Inferior parietal cortex (tissue), 1 donor: ENCODE results near the gene JPH2.

ENCODE experiments used
- DNase-seq: peaks from one replicate; pipeline ENCODE4 v3.0.0-alpha.2; 2016; ENCODE audit errors: extremely low spot score

Gene JPH2

GRCh38 chr20:44125332-44126127 lies 61.5 kb downstream of the JPH2 start:
- DNase-seq = no peak

GRCh38 chr20:44123874-44124535 lies 63.0 kb downstream of the JPH2 start:
- no peak for DNase-seq

GRCh38 chr20:44123251-44123650 lies 63.7 kb downstream of the JPH2 start:
- no peak for DNase-seq

DNA sequence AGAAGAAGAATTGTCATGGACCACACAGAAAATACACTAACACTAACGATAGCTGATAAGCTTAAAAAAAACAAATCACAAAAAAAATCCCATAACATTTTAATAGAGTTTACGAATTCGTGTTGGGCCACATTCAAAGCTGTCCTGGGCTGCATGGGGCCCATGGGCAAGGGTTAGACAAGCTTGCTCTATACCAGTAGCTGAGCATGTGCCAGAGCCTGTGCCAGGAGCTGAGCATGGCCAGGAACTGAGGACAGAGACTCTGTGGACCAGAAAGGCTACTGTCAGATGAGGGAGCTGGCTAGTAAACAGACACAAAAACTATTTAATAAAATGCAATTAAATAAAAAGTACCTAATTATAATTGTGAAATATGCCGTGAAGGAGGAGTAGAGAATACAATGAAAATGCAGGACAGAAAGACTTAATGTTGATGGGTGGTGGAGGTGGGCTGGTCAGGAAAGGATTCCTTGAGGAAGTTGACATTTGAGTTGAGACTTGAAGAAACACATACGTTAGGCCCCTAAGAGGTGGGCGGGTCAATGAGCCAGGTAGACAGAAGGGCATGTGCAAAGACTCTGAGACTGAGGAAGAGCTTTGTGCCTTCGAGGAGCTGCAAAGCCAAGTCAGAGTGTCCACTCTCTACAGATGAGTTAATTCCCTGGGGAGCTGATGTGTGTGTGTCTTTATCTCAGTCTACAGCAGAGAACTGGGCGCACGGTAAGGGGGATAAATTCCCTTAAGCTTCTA lies 66.1 kb downstream of the JPH2 start:
- no peak for DNase-seq

DNA sequence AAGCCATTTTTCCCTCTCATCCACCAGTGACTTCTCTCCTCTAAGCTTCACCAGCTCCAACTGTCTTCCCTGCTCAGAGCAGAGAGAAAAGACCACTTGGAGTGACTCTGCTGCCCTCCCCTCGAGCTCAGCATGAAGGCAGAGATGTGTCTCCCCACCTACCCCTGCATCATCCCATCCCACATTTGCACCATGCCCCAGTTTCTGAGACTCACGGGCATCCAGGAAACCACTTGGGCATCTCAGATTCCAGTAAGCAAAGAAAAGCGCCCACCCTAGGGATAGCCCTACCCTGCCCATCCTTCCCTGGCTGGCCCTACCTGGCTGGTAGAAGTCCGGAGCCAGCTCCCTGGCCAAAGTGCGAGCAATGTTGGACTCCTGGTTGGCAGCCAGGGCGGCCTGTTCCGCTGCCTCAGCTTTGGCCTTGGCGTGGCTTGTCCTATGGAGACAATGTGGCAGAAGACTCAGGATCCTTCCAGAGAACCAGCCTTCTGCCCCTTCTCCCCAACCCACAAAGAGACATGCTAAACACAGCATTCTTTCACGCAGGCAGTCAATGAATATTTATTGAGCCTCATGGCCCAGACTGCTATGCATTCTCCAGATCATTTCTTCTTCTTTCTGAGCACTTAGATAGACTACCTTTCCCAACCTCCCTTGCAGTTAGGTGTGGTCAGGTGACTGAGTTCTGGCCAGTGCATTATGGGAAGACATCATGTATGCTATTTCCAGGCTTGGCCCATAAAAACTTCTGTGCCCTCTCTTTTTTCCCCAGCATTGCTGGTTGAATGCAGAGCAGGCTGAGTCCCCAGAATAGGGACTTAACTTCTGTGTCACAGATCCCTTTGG lies 68.6 kb downstream of the JPH2 start:
- DNase-seq = no peak

DNA sequence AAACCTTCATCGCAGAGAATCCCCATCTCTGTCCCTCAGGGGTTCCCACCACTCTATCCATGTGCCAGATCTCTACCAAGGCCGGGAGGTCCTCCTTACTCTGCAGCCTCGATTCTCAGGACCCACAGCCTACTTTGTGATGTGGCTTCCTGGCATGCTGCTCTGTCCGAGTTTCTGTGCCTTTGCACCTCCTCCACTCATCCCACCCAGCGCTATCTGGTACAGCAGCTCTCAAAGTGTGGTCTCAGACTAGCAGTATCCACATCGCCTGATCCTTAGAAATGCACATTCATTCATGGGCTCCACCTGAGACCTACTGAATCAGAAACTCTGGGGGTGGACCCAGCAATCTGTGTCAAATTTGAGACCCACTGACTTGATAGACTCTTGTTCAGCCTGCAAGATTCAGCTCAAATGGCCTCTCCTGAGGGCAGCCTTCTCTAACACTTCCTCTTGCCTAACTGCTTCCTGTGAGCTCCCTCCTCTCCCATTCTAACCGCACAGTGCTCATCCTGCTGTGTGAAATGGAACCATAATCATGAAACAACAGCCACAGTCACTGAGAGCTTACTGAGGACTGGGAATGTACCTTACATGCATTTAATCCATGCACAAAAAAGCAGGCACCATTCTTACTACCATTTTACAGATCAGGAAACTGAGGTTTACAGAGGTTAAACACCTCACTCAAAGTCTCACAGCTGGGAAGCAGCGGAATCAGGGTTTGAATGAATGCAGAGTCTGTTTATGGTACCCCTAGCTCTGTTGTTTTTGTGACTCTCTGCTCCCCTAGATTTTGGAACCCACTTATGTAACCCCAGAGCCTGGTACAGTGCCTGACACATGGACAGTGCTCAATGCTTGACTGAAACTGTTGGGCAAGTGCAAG lies 69.4 kb downstream of the JPH2 start:
- DNase-seq = no peak

GRCh38 chr20:44115762-44116644 lies 71.0 kb downstream of the JPH2 start:
- DNase-seq = no peak

GRCh38 chr20:44115181-44115580 lies 71.8 kb downstream of the JPH2 start:
- DNase-seq = no peak

- no peak for DNase-seq
Observed at GRCh38 chr20:44113618-44114376, 73.2 kb downstream of the JPH2 start.

DNA sequence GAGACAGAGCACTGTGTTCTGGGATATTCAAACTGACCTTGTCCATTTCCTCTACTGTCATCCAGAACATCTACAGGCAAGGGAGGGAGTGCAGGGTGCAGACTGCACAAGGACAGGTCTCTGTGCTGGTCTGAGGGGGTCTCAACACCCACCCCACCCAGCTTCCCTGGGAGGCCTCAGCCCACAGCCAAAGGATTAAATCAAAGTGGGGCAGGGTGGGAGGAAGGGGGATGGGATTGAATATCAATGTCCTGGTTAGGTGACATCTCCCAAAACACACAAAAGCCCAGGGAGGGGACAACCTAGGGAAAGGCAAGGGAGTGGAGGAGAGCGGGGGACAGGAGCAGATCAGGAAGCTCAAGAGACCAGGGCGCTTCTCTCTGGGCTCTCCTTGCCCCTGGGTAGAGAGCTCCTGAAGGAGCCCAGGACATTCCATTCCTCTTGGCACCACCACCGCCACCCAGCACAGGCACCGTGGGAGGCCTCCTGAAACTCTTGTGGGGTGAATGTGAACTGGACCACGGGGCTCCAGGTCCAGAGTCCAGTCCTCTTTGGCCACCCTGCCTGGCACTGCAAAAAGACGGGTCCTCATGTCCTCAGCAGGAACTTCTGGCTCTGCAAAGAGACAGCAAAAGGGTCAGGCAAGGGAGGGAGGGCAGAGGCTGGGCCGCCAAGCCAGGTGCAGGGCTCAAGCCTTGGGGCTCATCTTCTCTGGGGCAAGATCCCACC lies 73.9 kb downstream of the JPH2 start:
- DNase-seq = no peak

DNA sequence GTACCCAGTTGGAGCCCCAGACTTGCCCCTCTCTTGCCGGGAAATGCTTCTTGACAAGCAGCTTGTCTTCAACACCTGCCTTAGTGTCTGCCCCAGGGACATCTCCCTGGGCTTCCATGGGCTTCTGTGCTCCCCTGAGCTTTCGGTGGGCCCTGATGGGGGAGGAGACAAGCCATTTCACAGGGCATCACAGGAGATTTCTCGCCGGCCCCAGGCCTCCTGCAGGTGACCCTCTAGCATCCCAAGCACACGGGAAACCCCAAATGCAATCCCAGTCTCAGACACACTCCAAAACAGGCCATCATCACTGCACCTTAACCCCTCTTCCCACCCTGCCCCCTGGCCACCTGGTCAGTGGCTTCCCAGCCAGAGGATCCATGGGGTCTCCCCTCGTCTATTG lies 74.5 kb downstream of the JPH2 start:
- no peak for DNase-seq

DNA sequence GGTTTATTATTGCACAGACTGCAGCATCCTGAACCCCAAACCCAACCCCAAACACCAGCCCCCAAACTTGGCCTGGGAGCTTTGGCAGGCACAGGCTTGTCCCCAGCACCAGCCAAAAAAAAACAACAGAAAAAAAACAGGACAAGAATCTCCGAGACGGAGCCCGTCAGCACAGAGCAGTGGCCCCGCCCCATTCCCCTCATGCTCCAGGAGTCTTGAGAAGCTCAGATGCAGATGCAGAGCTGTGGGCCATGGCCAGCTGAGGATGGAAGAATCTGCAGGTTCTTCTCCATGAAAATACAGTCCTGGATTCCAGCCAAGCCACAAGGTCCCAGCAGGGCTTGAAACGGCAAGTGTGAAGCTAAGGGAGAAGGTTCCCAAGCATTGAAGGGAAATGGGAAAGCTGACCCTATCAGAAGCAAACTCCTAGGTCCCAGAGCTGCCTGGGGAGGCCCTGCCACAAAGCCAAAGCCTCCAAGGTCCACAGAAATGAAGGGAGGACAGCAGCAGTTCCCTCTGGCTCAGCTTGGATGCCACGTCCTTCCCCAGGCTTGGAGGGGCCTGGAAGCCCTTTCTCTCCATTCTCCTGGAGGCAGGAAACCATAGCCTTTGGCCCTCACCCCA lies 75.2 kb downstream of the JPH2 start:
- no peak for DNase-seq

DNA sequence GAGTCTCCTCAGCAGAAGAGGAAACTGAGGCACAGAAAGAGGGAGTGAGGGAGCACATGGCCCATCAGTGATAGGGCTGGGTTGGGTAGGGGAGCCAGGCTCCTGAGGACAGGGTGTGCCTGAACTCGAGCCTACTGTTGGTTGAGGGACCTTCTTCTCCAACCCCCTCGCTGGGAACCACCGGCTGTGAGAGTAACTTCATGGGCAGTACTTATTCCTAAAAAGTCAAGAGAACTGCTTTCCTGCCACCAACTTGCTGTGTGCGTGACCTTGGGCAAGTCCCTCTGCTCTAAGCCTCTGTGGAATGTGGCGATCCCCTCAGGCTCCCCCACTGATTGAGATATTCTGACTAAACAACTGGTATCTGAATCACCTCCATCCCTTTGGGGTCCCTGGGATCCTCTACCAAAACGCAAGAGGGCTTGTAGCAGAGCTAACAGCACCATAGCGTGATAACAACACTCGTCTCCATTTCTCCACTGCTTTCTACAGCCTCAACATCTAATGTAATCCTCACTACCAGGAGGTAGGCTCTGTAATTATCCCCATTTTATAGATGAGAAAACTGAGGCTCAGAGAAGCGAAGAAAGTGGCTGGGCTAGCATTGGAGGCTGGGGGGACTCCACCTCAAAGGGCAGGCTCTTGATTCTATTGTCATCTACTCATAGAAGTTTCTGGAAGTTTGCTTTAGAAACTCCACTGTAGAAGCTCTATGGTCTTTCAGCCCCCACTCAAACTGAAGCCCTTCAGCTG lies 76.0 kb downstream of the JPH2 start:
- no peak for DNase-seq

DNA sequence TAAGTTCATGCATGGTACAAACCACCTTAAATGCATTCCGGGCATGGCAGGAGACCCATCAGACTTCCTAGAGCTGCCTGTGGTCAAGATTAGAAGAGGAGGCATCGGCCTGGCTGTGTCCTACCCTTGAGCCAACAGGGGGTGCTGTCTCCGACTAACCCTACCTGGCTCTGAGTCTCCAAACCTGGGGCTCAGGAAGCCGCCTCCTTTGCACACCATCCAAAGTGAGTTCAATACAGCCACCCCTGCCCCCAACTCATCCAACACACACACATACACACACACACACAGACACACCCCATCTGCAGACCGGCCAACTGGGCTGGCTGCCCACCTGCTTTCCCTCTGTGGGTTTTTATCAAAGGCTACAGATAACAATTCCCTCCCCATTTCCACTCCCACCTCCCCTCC lies 77.0 kb downstream of the JPH2 start:
- no peak for DNase-seq

DNA sequence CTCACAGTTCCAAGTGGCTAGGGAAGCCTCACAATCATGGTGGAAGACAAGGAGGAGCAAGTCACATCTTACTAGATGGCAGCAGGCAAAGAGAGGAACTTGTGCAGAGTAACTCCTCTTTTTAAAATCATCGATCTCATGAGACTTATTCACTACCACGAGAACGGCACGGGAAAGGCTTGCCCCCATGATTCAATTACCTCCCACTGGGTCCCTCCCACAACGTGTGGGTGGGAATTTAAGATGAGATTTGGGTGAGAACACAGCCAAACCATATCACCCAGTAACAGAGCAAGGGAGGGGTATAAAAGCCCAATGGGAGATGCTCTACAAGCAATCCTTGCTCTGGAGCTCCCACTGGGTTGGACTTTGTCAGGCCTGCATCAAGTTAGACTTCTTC lies 80.4 kb downstream of the JPH2 start:
- no peak for DNase-seq

- no peak for DNase-seq
Observed at GRCh38 chr20:44104798-44105517, 82.0 kb downstream of the JPH2 start.
